Left ventricle myocardium inferior (tissue), 1 donor: Measurements from ENCODE around the gene SPG7. TPM values are rescaled to one million over a fixed set of nuclear protein-coding genes. Genes with fewer than 3 reads are reported as not detected.

ENCODE experiments used
- DNase-seq: peaks from one replicate; pipeline ENCODE4 v3.0.0-alpha.2; 2020
- H3K27ac ChIP-seq: fragments of 200-600 bp; replicated peaks from 2 replicates; pipeline ENCODE4 v1.8.0; 2021
- H3K27me3 ChIP-seq: fragments of 200-600 bp; 2 replicates; pipeline ENCODE4 v1.8.0; 2021; ENCODE audit warnings: low read depth
- H3K36me3 ChIP-seq: fragments of 200-600 bp; 2 replicates; pipeline ENCODE4 v1.8.0; 2021
- H3K4me1 ChIP-seq: fragments of 200-600 bp; 2 replicates; pipeline ENCODE4 v1.8.0; 2021
- H3K4me3 ChIP-seq: fragments of 200-600 bp; 2 replicates; pipeline ENCODE4 v1.8.0; 2021; ENCODE audit warnings: mild to moderate bottlenecking, moderate library complexity
- H3K9me3 ChIP-seq: fragments of 200-600 bp; replicated peaks from 2 replicates; pipeline ENCODE4 v1.8.0; 2021
- CTCF ChIP-seq: fragments of 200-600 bp; IDR thresholded peaks from 2 replicates; pipeline ENCODE4 v1.8.0; 2021; ENCODE audit warnings: antibody characterized with exemption, mild to moderate bottlenecking, borderline replicate concordance
- intact Hi-C: fragments of 100-400 bp; cut with micrococcal nuclease; formaldehyde crosslinking; loops from one replicate; pipeline ENCODE4 v1.11.0; 2022
- total RNA-seq: library from RNA; stranded (reverse); fragmentation: NEBNext Ultra II Directional; extraction: Animal tissue kit (Norgen Biotek cat#: 25700); gene quantifications from one replicate; pipeline ENCODE4 v1.2.1, GENCODE V29; 2021
- donor health status: DM: no; HTN: yes; CAD: no; lungs with severe emphysema.

SPG7 gene
- total RNA-seq, 1 donor from 2014 or later, result 104 TPM

GRCh38 chr16:89572073-89572484, 63.9 kb downstream of the SPG7 start:
- peaks cover 27% of the 10 kb centered on the region for H3K4me1 ChIP-seq
- no peak for DNase-seq
- peaks cover 88% of the 10 kb centered on the region for H3K27me3 ChIP-seq
- H3K4me3 ChIP-seq, result no peak overlapping the region
- intact Hi-C loops, result no loop called here
- no peak overlapping the region for H3K27ac ChIP-seq
- no peaks in the 10 kb centered on the region for H3K9me3 ChIP-seq
- TF ChIP-seq CTCF, result no peak
- no peaks in the 10 kb centered on the region for H3K36me3 ChIP-seq

GRCh38 chr16:89572485-89573205, 64.4 kb downstream of the SPG7 start:
- Histone ChIP-seq H3K9me3 (no peaks in the 10 kb centered on the region), H3K27me3 (peaks cover 94% of the 10 kb centered on the region), H3K27ac (no peak overlapping the region), H3K4me1 (peaks cover 27% of the 10 kb centered on the region), H3K4me3 (no peak overlapping the region), H3K36me3 (no peaks in the 10 kb centered on the region)
- intact Hi-C loops, result no loop called here
- no peak for DNase-seq
- no peak for TF ChIP-seq CTCF

- H3K27me3 ChIP-seq, result peaks cover 83% of the 10 kb centered on the region
- intact Hi-C loops, result no loop called here
Measured at GRCh38 chr16:89573826-89574680, 65.8 kb downstream of the SPG7 start.

GRCh38 chr16:89574681-89575246, 66.6 kb downstream of the SPG7 start:
- peak overlapping the region; percentile 56 for H3K4me3 ChIP-seq
- peak; percentile 32 for DNase-seq
- H3K36me3 ChIP-seq, result no peaks in the 10 kb centered on the region
- H3K27me3 ChIP-seq, result peaks cover 76% of the 10 kb centered on the region
- TF ChIP-seq CTCF, result peak; percentile 70
- no peak overlapping the region for H3K27ac ChIP-seq
- H3K9me3 ChIP-seq, result no peaks in the 10 kb centered on the region
- H3K4me1 ChIP-seq, result peaks cover 27% of the 10 kb centered on the region
- intact Hi-C loops, result no loop called here

More at GRCh38 chr16:89573826-89574680, 65.8 kb downstream of the SPG7 start:
- no peaks in the 10 kb centered on the region for H3K36me3 ChIP-seq
- no peak for TF ChIP-seq CTCF
- H3K27ac ChIP-seq, result no peak overlapping the region
- H3K4me3 ChIP-seq, result peak overlapping the region; percentile 56
- no peaks in the 10 kb centered on the region for H3K9me3 ChIP-seq
- DNase-seq, result no peak
- H3K4me1 ChIP-seq, result peaks cover 27% of the 10 kb centered on the region

GRCh38 chr16:89575247-89576152, 67.3 kb downstream of the SPG7 start, which contains the start of gene CPNE7:
CPNE7 (plus strand) TSS chr16:89575758; CDS start chr16:89575898, 140 bp downstream.
- peaks cover 69% of the 10 kb centered on the region for H3K27me3 ChIP-seq

More at GRCh38 chr16:89575247-89576152, 67.3 kb downstream of the SPG7 start, which contains the start of gene CPNE7:
- intact Hi-C loops, result no loop called here
- no peak for DNase-seq
- no peak within 1 kb of the TSS for H3K27ac ChIP-seq
- no peaks in the 10 kb centered on the region for H3K36me3 ChIP-seq
- H3K4me3 ChIP-seq, result peak within 1 kb of the TSS; percentile 56
- TF ChIP-seq CTCF, result no peak
- peaks cover 27% of the 10 kb centered on the region for H3K4me1 ChIP-seq
- H3K9me3 ChIP-seq, result no peaks in the 10 kb centered on the region
